SK-MEL-5 (cell line): Measurements from ENCODE around the gene PTPRM. TPM values are rescaled to one million over a fixed set of nuclear protein-coding genes. Genes with fewer than 3 reads are reported as not detected.

Experiments
- DNase-seq: peaks from one replicate; pipeline ENCODE4 v3.0.0-alpha.2; 2016; ENCODE audit warnings: low read depth, low spot score
- in situ Hi-C: cut with HindIII; loops from 2 replicates; pipeline ENCODE4 v1.10.0; 2016; ENCODE audit warnings: low sequenced_read_pairs, high pct_unique_total_duplicates, low pct_unique_long_range_greater_than_20kb
- total RNA-seq: library from RNA; depleted of rRNA; stranded (reverse); fragments of >200 nt; shearing (Covaris generic); gene quantifications from 2 replicates; pipeline ENCODE4 v1.2.3, GENCODE V29; 2014

The PTPRM gene
- total RNA-seq, 1 experiment from 2014 or later, result 43.7 TPM

GRCh38 chr18:7637269-7637668 lies 70.2 kb downstream of the PTPRM start:
- DNase-seq, result no peak
- in situ Hi-C loops, result no loop called here

- no peak for DNase-seq
- in situ Hi-C loops, result no loop called here
These were observed 71.2 kb downstream of the PTPRM start for GRCh38 chr18:7638321-7638720.

GRCh38 chr18:7641813-7642212 lies 74.7 kb downstream of the PTPRM start:
- in situ Hi-C loops, result no loop called here
- DNase-seq, result no peak

- no peak for DNase-seq
- in situ Hi-C loops, result no loop called here
These were observed 75.3 kb downstream of the PTPRM start for GRCh38 chr18:7642331-7642890.

GRCh38 chr18:7645756-7646155 lies 78.6 kb downstream of the PTPRM start:
- DNase-seq, result no peak
- in situ Hi-C loops, result no loop called here

- DNase-seq, result no peak
- in situ Hi-C loops, result no loop called here
These were observed 79.2 kb downstream of the PTPRM start for GRCh38 chr18:7646174-7646886.

GRCh38 chr18:7647500-7647899 lies 80.4 kb downstream of the PTPRM start:
- DNase-seq, result no peak
- in situ Hi-C loops, result no loop called here

GRCh38 chr18:7657050-7657449 lies 89.9 kb downstream of the PTPRM start:
- no peak for DNase-seq
- in situ Hi-C loops, result no loop called here

- no peak for DNase-seq
- in situ Hi-C loops, result no loop called here
These were observed 90.8 kb downstream of the PTPRM start for GRCh38 chr18:7657937-7658336.

- DNase-seq, result no peak
- in situ Hi-C loops, result no loop called here
These were observed 91.6 kb downstream of the PTPRM start for GRCh38 chr18:7658701-7659100.

- DNase-seq, result no peak
- in situ Hi-C loops, result no loop called here
These were observed 94.1 kb downstream of the PTPRM start for GRCh38 chr18:7661207-7661606.

- in situ Hi-C loops, result no loop called here
- no peak for DNase-seq
These were observed 95.8 kb downstream of the PTPRM start for GRCh38 chr18:7662866-7663265.

GRCh38 chr18:7663366-7664312 lies 96.5 kb downstream of the PTPRM start:
- in situ Hi-C loops, result no loop called here

GRCh38 chr18:7666195-7666776 lies 99.2 kb downstream of the PTPRM start:
- in situ Hi-C loops, result no loop called here

More at GRCh38 chr18:7663366-7664312, 96.5 kb downstream of the PTPRM start:
- peak; percentile 5 for DNase-seq

GRCh38 chr18:7668392-7668791 lies 101.3 kb downstream of the PTPRM start:
- no peak for DNase-seq
- in situ Hi-C loops, result no loop called here

More at GRCh38 chr18:7666195-7666776, 99.2 kb downstream of the PTPRM start:
- DNase-seq, result no peak

GRCh38 chr18:7669361-7669760 lies 102.2 kb downstream of the PTPRM start:
- DNase-seq, result no peak
- in situ Hi-C loops, result no loop called here

- no peak for DNase-seq
- in situ Hi-C loops, result no loop called here
These were observed 104.0 kb downstream of the PTPRM start for GRCh38 chr18:7671105-7671504.

- no peak for DNase-seq
- in situ Hi-C loops, result no loop called here
These were observed 109.2 kb downstream of the PTPRM start for GRCh38 chr18:7676253-7676873.
